GM12878 (cell line): ENCODE results near the gene MED13. TPM values are rescaled to one million over a fixed set of nuclear protein-coding genes. Genes with fewer than 3 reads are reported as not detected.

Source experiments
- ATAC-seq: fragments of 200-7000 bp; cut with Tn5 transposase; 3 replicates; pipeline ENCODE4 v1.9.1; 2020; ENCODE audit warnings: mild to moderate bottlenecking, moderate library complexity
- BruUV-seq: library from RNA; stranded (reverse); fragments of 400-500 nt; replicated peaks from 2 replicates; lab custom pipeline; 2021; lab: Mats Ljungman, UMichigan
- CTCF ChIA-PET: fragments of 300-600 bp; sonication (Branson Sonifier 250); formaldehyde crosslinking; extraction: SDS; loops from one replicate; lab custom pipeline; 2021; ENCODE audit warnings: inconsistent platforms; lab: Yijun Ruan, JAX
- POLR2A ChIA-PET: fragments of 350-600 bp; formaldehyde crosslinking; extraction: SDS; loops from one replicate; lab custom pipeline; 2021; ENCODE audit warnings: inconsistent platforms; lab: Charles Lee
- RAD21 ChIA-PET: fragments of 300-600 bp; sonication (Branson Sonifier 250); formaldehyde crosslinking; loops from one replicate; lab custom pipeline; 2023; ENCODE audit warnings: antibody characterized with exemption; ENCODE audit not compliant: unreplicated experiment; lab: Charles Lee
- SMC1A ChIA-PET: fragments of 300-600 bp; sonication (Branson Sonifier 250); formaldehyde crosslinking; loops from one replicate; lab custom pipeline; 2023; ENCODE audit not compliant: unreplicated experiment, uncharacterized antibody; lab: Charles Lee
- DNase-seq: peaks from one replicate; pipeline ENCODE4 v3.0.0-alpha.2; 2011; ENCODE audit warnings: low read depth, low spot score
- FAIRE-seq: peaks from 3 replicates; lab custom pipeline; 2011; peaks lifted over from hg19 to GRCh38; lab: Jason Lieb, UNC
- H2AFZ ChIP-seq: 2 replicates; pipeline ENCODE4 v1.6.0; 2011; ENCODE audit warnings: low read depth, low read length, control low read depth; ENCODE audit not compliant: control insufficient read depth
- H3K27ac ChIP-seq: 2 replicates; pipeline ENCODE4 v1.5.1; 2011; ENCODE audit warnings: control low read depth; ENCODE audit not compliant: control insufficient read depth, insufficient read depth
- H3K27me3 ChIP-seq, 2 experiments: replicated peaks in 1 of 2; 2 replicates each; pipeline versions ENCODE4 v1.6.0 to v1.6.1; 2011; ENCODE audit warnings: low read length in 1 of 2; ENCODE audit not compliant: control insufficient read depth in 2 of 2, insufficient read depth in 2 of 2
- H3K36me3 ChIP-seq, 2 experiments: 2 replicates each; pipeline ENCODE4 v1.5.1; 2011; ENCODE audit warnings: low read length in 1 of 2; ENCODE audit not compliant: control insufficient read depth in 2 of 2, insufficient read depth in 2 of 2
- H3K4me1 ChIP-seq: 2 replicates; pipeline ENCODE4 v1.6.1; 2011; ENCODE audit warnings: mild to moderate bottlenecking, low read length, moderate library complexity, mixed read lengths; ENCODE audit not compliant: control insufficient read depth, insufficient read depth
- H3K4me2 ChIP-seq: 2 replicates; pipeline ENCODE4 v1.6.0; 2011; ENCODE audit warnings: control low read depth; ENCODE audit not compliant: control insufficient read depth, insufficient read depth
- H3K4me3 ChIP-seq: fragments of 200-600 bp; sonication (generic); 2 replicates; pipeline ENCODE4 v1.5.1; 2016
- H3K79me2 ChIP-seq: 2 replicates; pipeline ENCODE4 v1.6.0; 2011; ENCODE audit warnings: low read length; ENCODE audit not compliant: control insufficient read depth, insufficient read depth
- H3K9ac ChIP-seq: 2 replicates; pipeline ENCODE4 v1.8.0; 2011; ENCODE audit warnings: low read length, control low read depth, mixed read lengths; ENCODE audit not compliant: control insufficient read depth, insufficient read depth
- H3K9me3 ChIP-seq: replicated peaks from 3 replicates; pipeline ENCODE4 v1.5.1; 2011; ENCODE audit warnings: mild to moderate bottlenecking, low read length; ENCODE audit not compliant: control insufficient read depth, insufficient read depth
- H4K20me1 ChIP-seq: 2 replicates; pipeline ENCODE4 v1.6.0; 2011; ENCODE audit not compliant: control insufficient read depth, insufficient read depth
- ATF2 ChIP-seq: IDR thresholded peaks from 2 replicates; pipeline ENCODE4 v1.6.1; 2012; ENCODE audit warnings: low read length, inconsistent platforms
- BHLHE40 ChIP-seq, 2 experiments: fragments of 450-650 bp in 1 of 2; IDR thresholded peaks; 2 replicates each; pipeline ENCODE4 v1.6.1; 2011 to 2017; ENCODE audit warnings: low read depth in 2 of 2, borderline replicate concordance in 1 of 2, improper control_type of control experiment in 1 of 2, low read length in 1 of 2, mild to moderate bottlenecking in 1 of 2
- BMI1 ChIP-seq: fragments of 450-650 bp; IDR thresholded peaks from 2 replicates; pipeline ENCODE4 v1.6.1; 2016; ENCODE audit warnings: mild to moderate bottlenecking, moderate library complexity, borderline replicate concordance
- CHD2 ChIP-seq: IDR thresholded peaks from 2 replicates; pipeline ENCODE4 v1.6.1; 2011; ENCODE audit warnings: low read depth, low read length, improper control_type of control experiment, borderline replicate concordance
- EED ChIP-seq: sonication (generic); IDR thresholded peaks from 2 replicates; pipeline ENCODE4 v1.6.1; 2016; ENCODE audit warnings: antibody characterized with exemption, low read depth
- FOS ChIP-seq: IDR thresholded peaks from 3 replicates; pipeline ENCODE4 v1.6.1; 2011; ENCODE audit warnings: borderline replicate concordance; ENCODE audit not compliant: insufficient read length; ENCODE audit errors: extremely low read depth
- HSF1 ChIP-seq: fragments of 150-350 bp; IDR thresholded peaks from 2 replicates; pipeline ENCODE4 v1.6.1; 2014; ENCODE audit warnings: mild to moderate bottlenecking, low read depth, low read length
- IKZF2 ChIP-seq, 2 experiments: fragments of 450-650 bp; IDR thresholded peaks; 2 replicates each; pipeline ENCODE4 v1.6.1; 2017; ENCODE audit warnings: mild to moderate bottlenecking in 2 of 2, moderate library complexity in 2 of 2
- KAT2A ChIP-seq: conservative IDR thresholded peaks from 2 replicates; pipeline ENCODE4 v1.6.1; 2011; ENCODE audit warnings: low read depth, low read length; ENCODE audit not compliant: control insufficient read depth
- MAX ChIP-seq: IDR thresholded peaks from 2 replicates; pipeline ENCODE4 v1.6.1; 2012; ENCODE audit warnings: low read depth, low read length, improper control_type of control experiment
- MEF2B ChIP-seq: fragments of 450-650 bp; IDR thresholded peaks from 2 replicates; pipeline ENCODE4 v1.6.1; 2018; ENCODE audit warnings: mild to moderate bottlenecking, moderate library complexity; ENCODE audit not compliant: partially characterized antibody, poor library complexity, severe bottlenecking
- MLLT1 ChIP-seq: fragments of 450-650 bp; IDR thresholded peaks from 2 replicates; pipeline ENCODE4 v1.6.1; 2016; ENCODE audit warnings: mild to moderate bottlenecking
- MYB ChIP-seq: fragments of 150-350 bp; IDR thresholded peaks from 2 replicates; pipeline ENCODE4 v1.6.1; 2014; ENCODE audit warnings: mild to moderate bottlenecking, low read depth, low read length, borderline replicate concordance
- NR2C1 ChIP-seq: fragments of 450-650 bp; IDR thresholded peaks from 2 replicates; pipeline ENCODE4 v1.6.1; 2017; ENCODE audit warnings: antibody characterized with exemption, mild to moderate bottlenecking, moderate library complexity
- RELB ChIP-seq: fragments of 450-650 bp; IDR thresholded peaks from 2 replicates; pipeline ENCODE4 v1.6.1; 2017; ENCODE audit warnings: low read depth, mild to moderate bottlenecking, moderate library complexity
- TBL1XR1 ChIP-seq: IDR thresholded peaks from 2 replicates; pipeline ENCODE4 v1.6.1; 2012; ENCODE audit warnings: low read depth, low read length, improper control_type of control experiment
- ZBED1 ChIP-seq: IDR thresholded peaks from 2 replicates; pipeline ENCODE4 v1.6.1; 2016; ENCODE audit warnings: borderline replicate concordance
- WGBS: methylation state at CpG from one replicate; pipeline ENCODE4 v1.1.6; 2016; ENCODE audit warnings: low lambda C conversion rate; ENCODE audit not compliant: insufficient replicate concordance, insufficient coverage; ENCODE audit errors: missing lambda C conversion rate; 5-methylcytosine and 5-hydroxymethylcytosine counted together
- in situ Hi-C: fragments of 300-500 bp; cut with MboI; formaldehyde crosslinking; loops from 9 replicates; pipeline ENCODE4 v1.14.3; 2018; ENCODE audit warnings: mixed read lengths
- intact Hi-C: fragments of 100-400 bp; cut with micrococcal nuclease; formaldehyde crosslinking; loops from one replicate; pipeline ENCODE4 v1.14.2; 2022; ENCODE audit not compliant: unreplicated experiment
- polyA plus RNA-seq, 11 experiments: library from polyadenylated mRNA; depleted of rRNA in 4 of 11; unstranded in 6 of 11; stranded (reverse) in 5 of 11; fragments of >200 nt; fragmentation: Nextera tagmentation in 4 of 11; fragmentation: Illumina TruSeq in 1 of 11; extraction: Ambion mirVana in 4 of 11; extraction: Trizol in 1 of 11; gene quantifications; 1 replicate in 1 of 11; 2 replicates in 10 of 11; pipeline versions ENCODE4 v1.2.1 to v1.2.3, GENCODE V29; 2011 to 2016; ENCODE audit warnings: inconsistent platforms in 2 of 11, missing spikeins in 2 of 11, low read depth in 1 of 11
- total RNA-seq, 4 experiments: library from RNA; depleted of rRNA in 3 of 4; stranded (reverse); fragments of >200 nt in 3 of 4; fragmentation: Illumina TruSeq in 1 of 4; extraction: Trizol in 1 of 4; gene quantifications; 2 replicates each; pipeline versions ENCODE4 v1.2.1 to v1.2.3, GENCODE V29; 2013 to 2021

The MED13 gene
- total and polyA plus RNA-seq, 10 of the 15 experiments (the other 5 are each of a cell fraction or from before 2014, with no cell fraction given): 4.6 to 49.7 (median 21.3) TPM

- H3K4me2 ChIP-seq: no peak overlapping the region
- DNase-seq (no peak), FAIRE-seq (no peak), ATAC-seq (no peak)
- H3K36me3 ChIP-seq: peaks cover 0 to 17% of the 10 kb centered on the region in 2 experiments; a peak in 3 of 4 replicates
- H3K27me3 ChIP-seq: no peaks in the 10 kb centered on the region
- no peak overlapping the region for H3K9ac ChIP-seq
- no peaks in the 10 kb centered on the region for H4K20me1 ChIP-seq
- TF ChIP-seq BMI1 (no peak), FOS (no peak), HSF1 (no peak), TBL1XR1 (no peak), MEF2B (no peak), MLLT1 (no peak), EED (no peak), ATF2 (no peak), NR2C1 (no peak), CHD2 (no peak), RELB (no peak), KAT2A (no peak), MAX (no peak), ZBED1 (no peak), IKZF2 (IDR thresholded peaks at IDR 0.05) (no peak), BHLHE40 (IDR thresholded peaks at IDR 0.05; ENCODE audit: borderline replicate concordance in 1 of 2, low read depth in 2 of 2, low read length in 1 of 2) (no peak), MYB (no peak)
- no peaks in the 10 kb centered on the region for H3K79me2 ChIP-seq
- H3K9me3 ChIP-seq: no peaks in the 10 kb centered on the region
- in situ Hi-C loops: no loop called here
- no peaks in the 10 kb centered on the region for H3K4me1 ChIP-seq
- ChIA-PET SMC1A (interaction anchor here (1.0 to 6.2 kb wide), 4 partner anchors 45 to 166 kb away, joined by 3 to 28 read pairs (median 4); no protein-coding TSS in a partner anchor), POLR2A (interaction anchor here (1.0 kb wide), 1 partner anchor 128 kb away, joined by 5 read pairs; no protein-coding TSS in a partner anchor), CTCF (interaction anchor here (1.2 to 3.0 kb wide), 2 partner anchors 57 to 166 kb away, joined by 3 to 17 read pairs; no protein-coding TSS in a partner anchor), RAD21 (interaction anchor here (1.0 to 4.1 kb wide), 2 partner anchors 166 to 168 kb away, joined by 5 to 17 read pairs; no protein-coding TSS in a partner anchor)
- no peak overlapping the region for H3K27ac ChIP-seq
- 92% methylated on average over 1 of the region's 1 CpG for WGBS
- no TSS peak for BruUV-seq
- intact Hi-C loops: no loop called here
- H2AFZ ChIP-seq: no peak overlapping the region
- H3K4me3 ChIP-seq: no peak overlapping the region
These were observed 122.0 kb downstream of the MED13 start for GRCh38 chr17:61943117-61943516.
